GM19043 (cell line): ENCODE data around the gene ARFGAP1.

Experiments
- ATAC-seq: cut with Tn5 transposase; IDR thresholded peaks from one replicate; pipeline ENCODE4 v1.9.1; 2021; ENCODE audit warnings: low read depth; ENCODE audit not compliant: unreplicated experiment

ARFGAP1 gene

DNA sequence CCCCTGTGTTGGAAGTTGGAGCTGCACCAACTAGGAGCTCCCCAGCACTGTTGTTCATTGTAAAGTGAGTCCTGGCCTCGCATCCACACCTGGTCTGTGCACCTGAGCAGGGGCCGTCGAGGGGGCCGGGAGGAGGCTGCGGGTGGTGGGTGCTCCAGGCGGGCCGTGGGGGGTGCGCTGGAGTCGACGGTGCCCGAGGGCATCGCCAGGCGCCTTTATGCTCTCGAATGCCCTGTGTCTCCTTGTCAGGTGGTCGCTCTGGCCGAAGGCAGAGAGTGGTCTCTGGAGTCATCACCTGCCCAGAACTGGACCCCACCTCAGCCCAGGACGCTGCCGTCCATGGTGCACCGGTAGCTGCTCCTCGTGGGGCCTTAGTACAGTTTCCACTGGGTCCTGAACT, 4.3 kb downstream of the ARFGAP1 start:
- no peak for ATAC-seq

DNA sequence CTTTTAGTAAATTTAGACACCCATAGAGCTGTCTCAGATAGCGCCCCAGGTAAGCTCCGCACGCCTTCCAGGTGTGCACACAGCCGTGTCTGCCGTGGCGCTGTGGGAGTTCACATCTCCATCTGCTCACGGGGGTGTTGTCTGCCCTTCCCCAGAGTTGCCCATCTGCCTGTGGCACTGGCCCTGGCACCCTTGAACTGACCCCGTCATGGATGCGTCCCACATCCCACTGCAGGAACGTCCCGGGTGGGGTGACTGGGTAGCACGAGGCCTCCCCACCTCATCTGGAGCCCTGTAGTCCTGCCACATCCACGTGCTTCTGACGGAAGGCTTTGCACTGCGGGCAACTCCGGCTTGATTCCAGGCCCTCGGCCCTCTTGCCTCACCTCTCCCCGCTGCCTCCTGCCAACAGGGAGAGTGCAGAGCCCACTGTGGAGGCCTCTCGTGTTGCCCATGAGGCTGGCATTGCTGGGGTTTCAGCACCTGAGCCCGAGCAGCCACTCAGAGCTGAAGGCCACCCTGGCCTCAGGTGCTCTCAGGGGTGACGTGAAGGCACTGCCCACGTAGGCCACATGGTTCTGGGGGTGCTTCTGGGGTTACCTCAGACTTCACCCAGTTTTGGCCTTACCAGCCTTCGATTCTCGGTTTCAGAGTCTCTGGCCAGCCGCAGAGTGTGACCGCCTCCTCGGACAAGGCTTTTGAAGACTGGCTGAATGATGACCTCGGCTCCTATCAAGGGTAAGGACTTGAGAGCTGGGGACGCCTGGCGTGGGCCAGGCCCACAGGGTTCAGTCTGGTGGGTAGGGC, 5.1 kb downstream of the ARFGAP1 start:
- no peak for ATAC-seq

DNA sequence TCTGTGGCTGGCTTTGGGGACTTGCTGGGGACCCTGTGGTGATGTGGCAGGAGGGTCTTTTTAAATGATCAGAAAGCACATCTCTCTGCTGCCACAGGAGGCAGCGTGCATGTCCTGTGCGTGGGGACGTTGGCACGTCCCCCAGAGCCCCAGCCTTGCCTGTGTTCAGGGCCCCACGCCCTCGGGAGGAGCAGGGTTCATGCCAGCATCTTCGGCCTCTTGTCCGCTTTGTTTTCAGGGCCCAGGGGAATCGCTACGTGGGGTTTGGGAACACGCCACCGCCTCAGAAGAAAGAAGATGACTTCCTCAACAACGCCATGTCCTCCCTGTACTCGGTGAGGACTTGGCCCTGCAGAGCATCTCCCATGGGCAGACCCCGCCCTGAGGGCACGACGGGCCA, 6.0 kb downstream of the ARFGAP1 start:
- ATAC-seq: no peak

DNA sequence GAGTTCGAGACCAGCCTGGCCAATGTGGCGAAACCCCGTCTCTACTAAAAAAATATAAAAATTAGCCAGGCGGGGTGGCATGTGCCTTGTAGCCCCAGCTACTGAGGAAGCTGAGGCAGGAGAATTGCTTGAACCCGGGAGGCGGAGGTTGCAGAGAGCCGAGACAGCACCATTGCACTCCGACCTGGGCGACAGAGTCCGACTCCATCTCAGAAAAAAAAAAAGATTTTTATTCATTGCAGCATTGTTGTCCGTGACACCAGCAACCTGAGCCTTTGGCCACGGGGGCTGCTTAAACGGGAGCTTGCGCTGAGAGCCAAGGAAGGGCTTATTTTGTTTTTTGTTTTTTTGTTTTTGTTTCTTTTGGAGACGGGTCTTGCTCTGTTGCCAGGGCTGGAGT, 7.3 kb downstream of the ARFGAP1 start:
- ATAC-seq: no peak

DNA sequence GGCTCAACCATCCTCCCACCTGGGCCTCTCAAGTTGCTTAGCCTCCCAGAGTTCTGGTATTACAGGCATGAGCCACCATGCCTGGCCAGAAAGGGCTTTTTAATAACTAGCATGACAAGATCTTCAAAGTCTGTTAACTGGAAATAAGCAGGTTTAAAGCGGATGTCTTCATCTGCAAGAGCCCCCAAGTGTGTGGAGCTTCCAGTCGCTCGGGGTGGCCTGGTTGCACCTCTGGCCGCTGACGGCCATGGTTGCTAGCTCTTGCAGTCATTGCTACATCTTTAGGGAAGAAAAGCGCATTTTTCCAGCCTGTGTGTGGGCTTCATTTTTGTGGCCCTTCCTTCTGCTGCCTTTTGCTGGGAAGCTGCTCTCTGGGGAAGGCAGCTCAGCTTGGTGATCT, 7.8 kb downstream of the ARFGAP1 start:
- ATAC-seq: no peak

DNA sequence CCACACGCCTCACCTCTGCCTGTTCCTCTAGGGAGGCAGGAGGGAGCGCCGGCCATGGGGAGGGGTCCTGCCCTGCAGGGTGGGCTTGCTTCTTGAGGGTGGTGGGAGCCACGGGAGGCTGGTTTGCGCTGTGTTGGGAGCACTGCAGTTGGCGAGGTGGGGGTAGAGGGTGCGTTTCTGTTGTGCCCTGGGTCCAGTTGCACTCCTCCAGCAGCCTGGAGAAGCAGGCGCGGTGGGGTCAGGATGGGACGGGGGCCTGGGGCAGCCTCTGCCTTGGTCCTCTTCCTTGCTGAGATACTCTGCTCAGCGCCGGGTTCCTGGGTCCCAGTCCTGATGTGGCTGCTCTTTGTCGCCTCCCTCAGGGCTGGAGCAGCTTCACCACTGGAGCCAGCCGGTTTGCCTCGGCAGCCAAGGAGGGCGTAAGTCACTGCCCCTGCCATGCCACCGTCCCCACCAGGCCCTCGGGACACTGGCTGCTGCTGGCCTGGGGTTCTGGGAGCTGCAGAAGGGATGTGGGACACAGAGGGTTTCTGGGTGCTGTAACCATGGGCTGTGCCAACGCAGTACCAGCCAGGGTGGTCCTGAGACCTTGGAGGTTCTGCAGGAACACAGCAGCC, 8.4 kb downstream of the ARFGAP1 start:
- ATAC-seq: no peak

DNA sequence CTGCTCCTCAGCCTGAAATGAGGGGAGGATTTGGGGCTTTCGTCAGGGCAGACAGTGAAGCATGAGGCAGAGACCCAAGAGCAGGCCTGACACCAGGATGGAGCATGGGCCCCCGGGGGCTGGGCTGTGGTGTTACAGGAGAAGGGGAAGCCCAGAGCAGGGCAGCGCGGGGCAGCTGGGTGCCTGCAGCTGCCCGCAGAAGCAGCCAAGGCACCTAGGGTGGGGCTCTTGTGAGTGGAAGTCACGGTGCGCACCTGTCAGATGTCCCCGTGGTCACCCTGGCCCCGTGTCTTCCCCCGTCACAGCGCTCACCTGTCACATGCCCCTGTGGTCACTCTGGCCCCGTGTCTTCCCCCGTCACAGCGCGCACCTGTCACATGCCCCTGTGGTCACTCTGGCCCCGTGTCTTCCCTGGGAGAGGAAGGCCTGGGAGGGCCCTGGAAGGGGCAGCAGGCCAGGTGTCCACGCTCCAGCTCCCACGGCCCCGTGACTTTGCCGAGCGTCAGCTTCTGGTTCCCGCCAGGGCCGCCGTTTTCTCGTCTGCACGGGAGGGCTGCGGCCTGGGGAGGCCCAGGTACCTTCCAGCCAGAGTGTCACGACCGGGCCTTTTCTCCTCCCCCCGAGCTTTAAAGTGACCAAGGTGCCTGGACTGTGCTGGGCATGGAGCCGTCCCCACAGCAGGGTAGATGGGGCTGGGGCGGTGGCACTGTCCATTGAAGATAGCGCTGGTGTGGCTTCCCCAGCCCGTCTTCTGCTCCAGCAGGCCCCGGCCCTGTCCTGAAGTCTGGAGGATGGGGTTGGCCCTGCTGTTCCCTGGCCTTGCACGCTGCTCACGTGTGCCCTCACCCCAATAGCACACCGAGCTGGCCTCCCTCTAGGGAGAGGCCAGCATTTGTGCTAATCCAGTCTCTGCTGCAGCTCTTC, 9.4 kb downstream of the ARFGAP1 start:
- ATAC-seq: no peak

DNA sequence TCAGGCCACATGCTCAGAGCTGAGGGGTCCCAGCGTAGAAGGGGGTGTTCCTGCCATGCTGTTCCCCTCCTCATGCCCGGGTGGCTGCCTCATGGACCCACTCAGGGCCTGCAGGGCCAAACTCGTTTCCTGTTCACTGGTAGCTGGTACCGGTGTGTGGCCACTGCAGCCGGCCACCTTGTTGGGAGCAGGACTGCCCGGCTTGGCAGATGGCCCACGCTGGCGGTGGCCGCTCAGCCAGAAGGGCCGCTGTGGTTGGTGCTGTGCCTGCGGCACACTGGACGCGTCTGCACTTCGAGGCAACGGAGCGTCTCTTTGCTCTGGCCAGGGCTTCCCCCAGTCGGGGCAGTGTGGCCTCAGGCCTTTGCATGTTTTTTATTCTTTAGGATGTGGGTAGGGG, 10.3 kb downstream of the ARFGAP1 start:
- ATAC-seq: no peak

DNA sequence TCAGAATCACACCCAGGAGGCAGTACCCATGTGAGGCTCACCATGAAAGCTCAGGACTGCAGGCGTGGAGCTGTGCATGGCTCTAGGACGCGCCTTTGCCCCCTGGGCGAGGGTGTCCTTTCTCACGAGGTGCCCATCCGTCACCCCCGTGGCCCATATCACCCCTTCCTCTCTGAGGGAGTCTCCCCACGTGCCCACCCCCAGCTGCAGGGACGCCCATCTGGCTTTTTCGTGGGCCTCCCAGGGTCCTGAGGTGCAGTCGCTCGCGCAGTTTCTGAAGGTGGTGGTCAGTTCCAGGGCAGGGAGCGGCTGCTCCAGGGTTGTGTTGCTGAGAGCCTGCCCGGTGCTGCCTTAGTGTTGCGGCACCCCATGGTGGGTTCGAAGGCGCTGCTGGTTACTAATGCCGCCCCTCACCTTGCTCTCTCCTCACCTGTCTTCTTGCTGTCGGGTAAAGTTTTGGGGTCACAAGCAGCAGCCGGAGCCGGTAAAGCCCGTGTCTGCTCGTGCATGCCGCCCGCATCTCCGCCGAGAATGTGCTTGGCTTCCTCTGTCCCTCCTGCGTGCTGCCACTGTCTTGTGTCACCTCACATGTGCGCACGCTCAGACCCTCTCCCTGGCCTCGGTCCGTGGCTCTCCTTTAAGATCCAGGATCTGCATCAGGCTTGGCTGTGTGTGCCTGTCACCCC, 10.9 kb downstream of the ARFGAP1 start:
- ATAC-seq: no peak

DNA sequence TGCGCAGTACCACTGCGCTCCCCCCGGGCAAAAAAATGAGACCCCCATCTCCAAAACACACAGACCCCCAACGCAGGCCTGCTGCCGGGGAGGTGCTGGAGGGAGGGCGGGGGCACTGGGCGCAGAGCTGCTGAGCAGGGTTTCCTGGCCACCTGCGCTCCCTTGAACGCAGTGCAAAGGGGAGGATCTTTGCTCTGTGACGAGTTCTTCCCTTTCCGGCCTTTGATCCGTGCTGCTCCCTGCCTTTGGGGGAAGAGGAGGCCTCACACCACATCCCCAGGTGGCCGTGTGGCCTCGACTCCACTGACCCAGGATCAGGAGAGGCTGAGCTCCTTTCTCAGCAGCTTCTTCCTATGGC, 11.4 kb downstream of the ARFGAP1 start:
- no peak for ATAC-seq

DNA sequence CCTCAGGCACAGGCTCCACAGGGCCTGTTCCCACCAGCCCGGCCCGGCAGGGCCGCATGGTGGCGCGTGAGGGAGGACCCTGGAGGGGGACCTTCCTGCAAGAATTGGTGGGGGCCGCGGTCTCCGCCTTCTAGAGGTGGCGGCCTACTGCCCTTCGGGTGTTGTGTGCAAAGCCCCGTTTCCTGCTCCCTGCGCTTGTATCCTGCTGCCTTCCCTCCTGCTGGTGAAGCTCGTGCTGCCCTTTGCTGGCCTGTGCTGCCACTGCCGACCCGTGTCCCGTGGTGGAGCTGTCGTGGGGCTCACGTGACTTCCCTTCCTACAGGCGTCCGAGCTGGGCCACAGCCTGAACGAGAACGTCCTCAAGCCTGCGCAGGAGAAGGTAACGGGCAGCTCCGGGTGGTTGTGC, 11.9 kb downstream of the ARFGAP1 start:
- no peak for ATAC-seq

DNA sequence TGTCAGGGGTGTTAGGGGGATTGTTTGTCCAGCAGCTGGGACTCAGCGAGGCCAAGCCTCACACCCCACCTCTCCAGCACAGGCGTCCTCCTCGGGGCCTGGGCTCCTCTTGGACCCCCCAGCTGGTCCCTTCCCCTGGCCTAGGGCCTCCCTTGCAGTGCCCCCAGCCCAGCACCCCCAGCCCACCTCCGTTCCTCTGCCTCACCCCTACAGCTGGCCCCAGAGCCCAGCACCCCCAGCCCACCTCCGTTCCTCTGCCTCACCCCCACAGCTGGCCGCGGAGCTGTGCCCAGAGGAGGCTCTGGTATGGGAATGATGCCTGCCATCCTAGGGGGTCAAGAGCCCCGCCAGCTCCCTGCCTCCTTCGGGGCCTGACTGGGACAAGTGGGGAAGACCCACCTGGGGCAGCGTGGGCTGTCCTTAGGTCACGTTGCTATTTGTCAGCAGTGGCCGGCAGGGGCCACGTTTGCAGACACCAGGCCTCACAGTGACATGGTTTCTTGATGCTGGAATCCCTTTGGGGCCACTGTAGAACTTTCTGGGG, 12.4 kb downstream of the ARFGAP1 start:
- ATAC-seq: no peak

DNA sequence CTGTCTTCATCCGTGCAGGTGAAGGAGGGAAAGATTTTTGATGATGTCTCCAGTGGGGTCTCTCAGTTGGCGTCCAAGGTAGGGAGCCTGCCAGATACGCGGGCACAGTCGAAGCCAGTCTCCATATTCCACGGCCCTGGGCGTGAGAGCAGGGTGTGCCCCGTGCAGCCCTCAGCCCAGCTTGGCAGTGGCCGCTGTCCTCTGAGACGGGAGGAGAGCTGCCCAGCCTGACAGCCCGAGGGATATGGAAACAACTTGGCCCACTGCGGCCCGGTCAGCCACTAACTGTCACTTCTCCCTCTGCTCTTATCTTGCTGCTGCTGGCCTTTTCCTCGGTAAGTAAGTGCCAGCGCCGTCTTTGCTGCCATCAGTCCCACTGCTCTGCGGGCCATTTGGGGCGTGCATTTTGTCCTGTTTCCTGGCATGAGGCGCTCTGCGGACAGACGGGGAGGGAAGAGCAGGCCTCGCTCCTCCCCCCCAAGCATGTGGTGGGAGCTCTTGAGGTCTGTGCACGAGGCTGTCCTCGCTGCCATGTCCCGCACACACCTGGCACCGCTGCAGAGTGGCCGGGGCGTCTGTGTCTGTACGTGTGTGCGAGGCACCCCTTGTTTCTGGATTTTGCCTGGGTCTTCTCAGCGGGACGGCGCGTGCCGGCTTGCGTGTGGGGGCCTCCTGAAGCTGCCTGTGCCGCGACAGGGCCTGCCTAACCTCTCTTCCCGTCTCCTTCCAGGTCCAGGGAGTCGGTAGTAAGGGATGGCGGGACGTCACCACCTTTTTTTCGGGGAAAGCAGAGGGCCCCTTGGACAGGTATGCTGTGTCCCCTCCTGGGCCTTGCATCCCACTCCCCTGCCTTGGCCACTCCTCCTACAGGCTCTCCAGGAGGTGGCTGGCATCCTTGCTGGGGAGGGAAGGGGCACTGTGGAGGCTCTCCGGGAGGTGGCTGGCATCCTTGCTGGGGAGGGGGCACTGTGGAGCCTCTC, 13.3 kb downstream of the ARFGAP1 start:
- no peak for ATAC-seq

DNA sequence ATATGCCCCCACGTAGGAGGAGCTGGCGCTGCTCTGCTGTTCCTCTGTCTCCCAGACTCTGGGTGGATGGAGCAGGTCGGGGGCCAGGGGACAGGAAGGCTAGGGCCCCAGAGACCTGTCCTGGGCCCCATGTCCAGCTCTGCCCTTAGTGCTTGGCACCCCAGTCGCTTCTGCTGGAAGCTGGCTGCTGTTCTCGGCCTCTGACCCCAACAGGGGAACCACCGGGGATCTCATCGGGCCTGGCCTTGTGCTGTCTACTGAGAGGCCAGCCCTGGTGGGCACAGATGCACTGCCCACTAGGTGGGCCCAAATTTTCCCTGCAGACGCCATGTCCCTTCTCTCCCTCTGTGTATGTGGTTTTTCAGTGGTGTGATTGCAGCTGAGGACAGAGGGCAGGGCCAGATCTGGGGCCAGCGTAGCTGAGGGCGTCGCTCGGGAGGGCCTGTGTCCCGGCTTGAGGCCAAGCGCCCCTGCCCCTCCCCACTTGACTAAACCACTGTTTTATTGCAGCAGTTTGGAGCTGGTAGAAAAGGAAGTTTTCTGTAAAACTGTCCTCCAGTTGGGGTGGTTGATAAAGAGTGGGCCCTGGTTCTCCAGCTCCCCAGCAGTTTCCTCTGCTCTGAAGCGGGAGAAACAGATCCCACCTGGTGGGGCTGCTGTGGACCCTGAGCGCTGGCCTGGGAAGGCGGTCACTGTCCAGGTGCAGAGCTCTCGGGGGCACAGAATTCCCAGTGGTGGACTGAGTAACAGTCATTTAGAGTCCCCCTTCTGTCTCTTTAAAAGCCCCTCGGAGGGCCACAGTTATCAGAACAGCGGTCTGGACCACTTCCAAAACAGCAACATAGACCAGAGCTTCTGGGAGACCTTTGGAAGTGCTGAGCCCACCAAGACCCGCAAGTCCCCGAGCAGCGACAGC, 14.4 kb downstream of the ARFGAP1 start:
- no peak for ATAC-seq

DNA sequence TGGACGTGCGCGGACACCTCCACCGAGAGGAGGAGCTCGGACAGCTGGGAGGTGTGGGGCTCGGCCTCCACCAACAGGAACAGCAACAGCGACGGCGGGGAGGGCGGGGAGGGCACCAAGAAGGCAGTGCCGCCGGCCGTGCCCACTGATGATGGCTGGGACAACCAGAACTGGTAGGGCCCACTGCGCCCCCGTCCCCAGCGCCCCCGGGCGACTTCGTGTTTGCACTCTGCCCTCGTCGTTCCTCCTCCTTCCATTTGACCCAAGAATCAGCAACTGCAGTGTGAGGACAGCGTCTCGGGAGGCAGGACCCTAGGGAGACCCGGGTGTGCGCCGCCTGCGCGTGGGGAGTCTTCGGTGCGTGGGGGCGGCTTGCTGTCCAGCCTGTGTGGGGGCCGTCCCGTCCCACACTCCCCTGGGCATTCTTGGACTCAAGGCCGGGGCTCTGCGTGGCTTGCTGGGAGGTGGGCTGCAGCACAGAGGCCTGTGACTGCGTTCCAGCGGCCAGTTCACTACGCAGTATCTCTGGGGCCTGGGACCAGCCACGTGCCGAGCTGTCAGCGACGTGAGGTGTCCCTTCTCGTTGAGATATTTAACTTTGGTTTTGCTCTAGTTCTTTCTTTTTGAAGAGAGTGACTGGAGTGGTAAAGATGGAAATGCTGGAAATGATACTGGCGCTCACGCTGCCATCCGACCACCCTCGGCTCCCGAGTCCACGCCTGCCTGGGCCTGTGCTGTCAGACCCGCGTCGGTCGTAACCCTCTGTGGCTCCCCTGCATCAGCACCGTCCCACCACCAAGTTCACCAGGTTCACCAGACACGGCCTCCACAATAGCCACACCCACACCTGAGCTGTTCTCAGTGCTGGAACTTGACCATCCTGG, 15.3 kb downstream of the ARFGAP1 start:
- no peak for ATAC-seq

DNA sequence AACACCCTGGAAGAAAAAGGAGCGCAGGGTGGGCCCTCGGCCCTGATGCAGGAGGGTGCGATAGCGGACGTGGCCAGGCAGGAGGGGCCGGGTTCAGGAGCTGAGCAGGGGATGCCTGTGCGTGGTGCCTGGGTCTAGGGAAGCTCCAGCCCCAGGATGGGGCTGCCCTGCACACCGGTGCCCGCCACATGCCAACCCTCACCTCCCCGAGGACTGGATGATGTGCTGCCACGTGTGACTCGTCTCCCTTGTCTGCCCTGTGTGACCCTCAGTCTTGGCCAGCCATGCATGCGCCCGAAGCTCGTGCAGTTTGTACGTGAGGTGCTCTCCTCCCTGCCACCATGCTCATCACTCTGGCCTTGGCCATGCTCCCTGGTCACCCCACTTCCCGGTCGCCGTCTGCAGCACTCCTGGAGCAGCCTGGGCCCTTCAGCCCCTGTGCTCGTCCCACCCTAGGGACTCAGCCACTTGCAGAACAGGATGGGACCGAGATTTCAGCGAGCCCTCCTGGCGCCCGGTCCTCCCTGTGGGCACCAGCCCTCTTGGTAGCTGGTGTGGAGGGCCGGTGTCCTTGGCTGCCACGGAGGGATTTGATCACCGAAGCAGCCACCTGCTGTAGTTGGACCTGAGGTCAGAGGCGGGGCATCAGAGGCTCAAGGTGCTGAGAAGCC, 16.1 kb downstream of the ARFGAP1 start:
- ATAC-seq: no peak
